Measurements from ENCODE around the gene PLD5.
"Not testable (repeated sequence)": the region's sequence is repeated elsewhere in the genome, so short reads cannot be mapped to it uniquely, and the experiment has no call there.

PLD5 gene

DNA sequence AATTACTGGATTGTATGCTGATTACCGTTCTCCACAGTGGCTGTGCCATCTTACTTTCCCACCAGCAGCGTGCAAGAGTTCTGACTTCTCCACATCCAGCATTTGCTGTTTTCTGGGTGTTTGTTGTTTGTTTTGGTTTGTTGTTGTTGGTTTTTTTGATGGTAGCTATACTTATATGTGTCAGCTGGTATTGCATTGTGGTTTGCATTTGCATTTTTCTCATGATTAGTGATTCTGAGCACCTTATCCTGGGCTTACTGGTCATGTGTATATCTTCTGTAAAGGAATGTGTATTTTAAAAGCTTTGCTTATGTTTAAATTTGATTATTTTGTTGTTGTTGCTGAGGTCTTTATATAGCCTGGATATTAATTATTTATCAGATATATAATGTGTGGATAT, 458.7 kb downstream of the PLD5 start:
- DNase-seq: no peak

DNA sequence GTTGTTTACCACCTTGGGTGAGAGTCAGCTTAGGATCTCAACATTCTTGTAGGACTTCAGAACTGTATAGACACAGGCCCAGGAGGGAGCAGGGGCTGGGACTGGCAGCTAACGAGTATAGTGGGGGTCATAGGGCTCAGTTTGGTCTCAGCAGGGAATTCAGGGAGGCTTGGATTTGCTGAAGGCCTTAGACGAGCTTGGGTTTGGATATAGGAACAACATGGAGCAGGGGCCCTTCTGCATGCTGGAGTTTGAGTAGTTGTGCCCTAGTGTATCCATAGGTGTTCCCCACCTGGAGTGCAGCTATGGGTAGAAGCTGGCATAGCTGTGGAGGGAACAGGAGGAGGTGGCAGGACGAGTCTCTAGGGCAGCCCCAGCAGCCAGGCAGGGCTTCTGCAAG, 462.2 kb downstream of the PLD5 start:
- DNase-seq: no peak

DNA sequence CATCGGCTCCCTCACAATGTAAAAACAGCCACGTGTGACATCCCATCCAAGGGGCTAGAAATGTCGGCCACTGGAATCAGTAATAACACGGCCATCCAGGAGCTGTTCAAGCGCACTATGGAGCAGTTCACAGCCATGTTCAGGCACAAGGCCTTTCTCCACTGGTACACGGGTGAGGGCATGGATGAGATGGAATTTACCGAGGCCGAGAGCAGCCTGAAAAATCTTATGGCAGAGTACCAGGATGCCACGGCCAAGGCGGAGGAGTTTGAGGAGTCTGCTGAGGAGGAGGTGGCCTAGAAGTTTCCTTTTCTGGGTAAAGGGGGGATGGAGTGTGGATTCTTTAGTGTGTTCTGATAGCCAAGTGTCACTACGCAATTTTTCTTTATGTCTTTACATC, 464.5 kb downstream of the PLD5 start:
- DNase-seq: peak in 3 of 58 donors; percentile 4 to 14 (median 4)

DNA sequence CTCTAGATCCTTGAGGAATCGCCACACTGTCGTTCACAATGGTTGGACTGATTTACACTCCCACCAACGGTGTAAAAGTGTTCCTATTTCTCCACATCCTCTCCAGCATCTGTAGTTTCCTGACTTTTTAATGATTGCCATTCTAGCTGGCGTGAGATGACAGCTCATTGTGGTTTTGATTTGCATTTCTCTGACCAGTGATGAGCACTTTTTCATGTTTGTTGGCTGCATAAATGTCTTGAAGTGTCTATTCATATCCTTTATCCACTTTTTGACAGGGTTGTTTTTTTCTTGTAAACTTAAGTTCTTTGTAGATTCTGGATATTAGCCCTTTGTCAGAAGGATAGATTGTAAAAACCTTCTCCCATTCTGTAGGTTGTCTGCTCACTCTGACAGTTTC, 465.9 kb downstream of the PLD5 start:
- not testable (repeated sequence) for DNase-seq

DNA sequence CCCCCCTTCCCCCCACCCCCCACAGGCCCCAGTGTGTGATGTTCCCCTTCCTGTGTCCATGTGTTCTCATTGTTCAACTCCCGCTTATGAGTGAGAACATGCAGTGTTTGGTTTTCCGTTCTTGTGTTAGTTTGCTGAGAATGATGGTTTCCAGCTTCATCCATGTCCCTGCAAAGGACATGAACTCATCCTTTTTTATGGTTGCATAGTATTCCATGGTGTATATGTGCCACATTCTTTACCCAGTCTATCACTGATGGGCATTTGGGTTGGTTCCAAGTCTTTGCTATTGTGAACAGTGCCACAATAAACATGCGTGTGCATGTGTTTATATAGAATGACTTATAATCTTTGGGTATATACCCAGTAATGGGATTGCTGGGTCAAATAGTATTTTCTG, 466.3 kb downstream of the PLD5 start:
- DNase-seq: not testable (repeated sequence)

DNA sequence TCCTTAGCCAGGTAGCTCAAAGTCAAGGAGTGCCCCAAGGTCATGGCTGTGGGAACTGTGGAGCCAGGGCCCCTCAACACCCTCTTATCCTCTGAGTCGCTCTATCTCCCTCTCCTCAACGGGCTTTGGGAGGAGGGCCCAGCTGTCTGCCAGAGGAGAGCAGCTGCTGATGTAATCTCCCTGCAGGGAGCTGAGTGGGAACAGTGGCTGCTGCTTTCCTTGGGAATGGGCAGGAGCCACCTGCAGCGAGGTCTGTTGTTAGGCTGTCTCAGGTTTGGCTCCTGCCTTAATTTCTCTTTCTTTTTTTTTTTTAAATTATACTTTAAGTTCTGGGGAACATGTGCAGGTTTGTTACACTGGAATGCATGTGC, 466.8 kb downstream of the PLD5 start:
- DNase-seq: no peak

DNA sequence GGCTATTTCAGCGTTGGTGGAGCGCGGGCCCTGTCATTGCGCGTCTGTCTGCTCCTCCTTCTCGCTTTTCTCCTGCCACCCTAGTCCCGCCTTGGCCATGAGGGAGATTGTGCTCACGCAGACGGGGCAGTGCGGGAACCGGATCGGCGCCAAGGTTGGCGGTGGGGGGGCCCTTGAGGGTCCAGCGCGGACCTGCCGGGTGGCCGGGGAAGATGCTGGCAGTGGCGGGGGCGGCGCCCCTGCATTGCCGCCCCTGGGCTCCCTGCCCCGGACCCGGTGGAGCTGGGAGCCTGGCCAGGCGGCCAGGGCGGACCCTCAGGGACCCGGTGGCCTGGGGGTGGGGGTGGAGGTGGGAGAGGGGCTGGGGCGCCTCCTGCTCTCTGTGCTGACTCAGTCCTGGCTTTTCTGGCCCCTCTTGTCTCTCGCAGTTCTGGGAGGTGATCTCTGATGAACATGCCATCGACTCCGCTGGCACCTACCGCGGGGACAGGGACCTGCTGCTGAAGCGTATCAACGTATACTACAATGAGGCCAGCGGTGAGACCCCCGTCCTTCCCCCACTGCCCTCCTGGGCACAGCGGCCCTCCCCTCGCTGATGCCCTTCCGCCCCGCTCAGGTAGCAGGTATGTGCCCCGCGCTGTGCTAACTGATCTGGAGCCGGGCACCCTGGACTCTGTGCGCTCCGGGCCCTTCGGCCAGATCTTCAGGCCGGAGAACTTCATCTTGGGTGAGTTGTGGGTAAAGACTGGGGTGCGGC, 467.3 kb downstream of the PLD5 start:
- DNase-seq: no peak

DNA sequence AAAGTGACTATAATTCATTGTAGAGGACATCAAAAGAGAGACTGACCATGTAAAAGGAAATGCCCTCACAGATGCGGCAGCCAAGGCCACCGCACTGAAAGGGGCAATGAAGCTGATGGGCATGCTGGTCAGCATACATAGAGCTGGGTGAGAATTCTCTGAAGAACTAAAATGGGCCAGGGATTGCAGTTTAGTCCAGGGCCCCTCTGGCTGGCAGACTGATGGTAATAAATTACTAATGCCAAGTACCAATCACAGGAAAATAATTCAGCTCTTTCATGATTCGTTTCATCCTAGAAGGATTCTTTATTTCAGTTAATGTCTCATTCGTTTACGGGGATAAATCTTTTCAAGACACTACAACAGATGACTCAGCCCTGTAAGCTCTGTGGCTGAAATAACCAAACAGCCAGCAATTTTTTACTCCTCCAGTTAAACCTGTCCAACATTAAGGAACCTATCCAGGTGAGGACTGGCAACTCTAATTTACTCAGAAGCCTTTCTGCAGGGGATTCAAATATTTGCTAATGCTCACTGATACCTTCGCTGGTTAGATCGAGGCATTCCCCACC, 468.7 kb downstream of the PLD5 start:
- no peak for DNase-seq

DNA sequence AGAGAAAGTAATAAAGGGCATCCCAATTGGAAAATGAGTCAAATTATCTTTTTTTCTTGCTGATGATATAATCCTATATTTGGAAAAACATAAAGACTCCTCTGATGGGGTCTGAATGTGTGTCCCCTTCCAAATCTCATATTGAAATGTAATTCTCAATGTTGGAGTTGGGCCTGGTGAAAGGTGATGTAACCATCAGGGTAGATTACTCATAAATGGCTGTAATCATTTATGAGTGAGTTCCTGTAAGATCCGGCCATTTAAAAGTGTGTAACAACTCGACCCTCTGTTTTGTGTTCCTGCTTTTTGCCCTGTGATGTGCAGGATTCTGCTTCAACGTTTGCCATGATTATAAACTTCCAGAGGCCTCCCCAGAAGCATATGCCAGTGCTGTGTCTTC, 481.3 kb downstream of the PLD5 start:
- DNase-seq: no peak

DNA sequence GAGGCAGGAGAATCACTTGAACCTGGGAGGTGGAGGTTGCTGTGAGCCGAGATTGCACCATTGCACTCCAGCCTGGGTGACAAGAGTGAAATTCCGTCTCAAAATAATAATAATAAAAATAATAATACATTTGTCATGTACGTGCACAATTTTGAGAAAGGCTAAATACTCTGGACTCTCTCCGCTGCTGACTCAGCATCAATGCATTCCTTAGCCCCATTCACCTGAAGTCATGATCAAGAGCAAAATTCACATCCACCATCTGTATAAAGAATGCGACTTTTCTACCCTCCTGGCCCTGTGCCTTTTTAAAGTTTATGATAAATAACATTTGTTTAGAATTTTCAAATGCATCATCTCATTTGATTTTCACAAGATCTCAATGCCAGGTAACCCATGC, 490.1 kb downstream of the PLD5 start:
- DNase-seq: no peak

DNA sequence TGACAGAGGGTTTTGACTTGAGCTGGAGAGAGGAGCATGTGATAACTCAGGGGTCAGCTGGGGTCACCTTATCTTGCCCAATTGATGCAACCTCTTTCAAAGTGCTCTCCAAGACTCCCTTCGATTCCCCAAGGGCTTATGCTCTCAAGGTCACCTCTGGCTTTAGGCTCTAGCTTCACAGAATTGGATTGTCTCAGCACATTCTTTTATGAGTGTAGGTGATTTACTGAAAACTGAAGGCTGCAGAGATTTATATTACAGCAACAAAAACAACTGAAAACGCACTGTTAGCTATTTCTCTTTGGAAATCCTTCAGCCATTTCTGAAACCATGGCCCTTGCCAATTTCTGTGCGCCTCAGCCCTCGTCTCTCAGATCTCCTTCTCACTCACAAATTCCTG, 491.1 kb downstream of the PLD5 start:
- no peak for DNase-seq

Data from anterior cingulate cortex (tissue), 58 donors.